GM18873 (cell line): ENCODE data around the gene DAB2IP.

Experiments used
- ATAC-seq: cut with Tn5 transposase; IDR thresholded peaks from one replicate; pipeline ENCODE4 v1.9.1; 2021; ENCODE audit warnings: mild to moderate bottlenecking, moderate library complexity, moderate number of reproducible peaks; ENCODE audit not compliant: unreplicated experiment, low FRiP score

DAB2IP gene

DNA sequence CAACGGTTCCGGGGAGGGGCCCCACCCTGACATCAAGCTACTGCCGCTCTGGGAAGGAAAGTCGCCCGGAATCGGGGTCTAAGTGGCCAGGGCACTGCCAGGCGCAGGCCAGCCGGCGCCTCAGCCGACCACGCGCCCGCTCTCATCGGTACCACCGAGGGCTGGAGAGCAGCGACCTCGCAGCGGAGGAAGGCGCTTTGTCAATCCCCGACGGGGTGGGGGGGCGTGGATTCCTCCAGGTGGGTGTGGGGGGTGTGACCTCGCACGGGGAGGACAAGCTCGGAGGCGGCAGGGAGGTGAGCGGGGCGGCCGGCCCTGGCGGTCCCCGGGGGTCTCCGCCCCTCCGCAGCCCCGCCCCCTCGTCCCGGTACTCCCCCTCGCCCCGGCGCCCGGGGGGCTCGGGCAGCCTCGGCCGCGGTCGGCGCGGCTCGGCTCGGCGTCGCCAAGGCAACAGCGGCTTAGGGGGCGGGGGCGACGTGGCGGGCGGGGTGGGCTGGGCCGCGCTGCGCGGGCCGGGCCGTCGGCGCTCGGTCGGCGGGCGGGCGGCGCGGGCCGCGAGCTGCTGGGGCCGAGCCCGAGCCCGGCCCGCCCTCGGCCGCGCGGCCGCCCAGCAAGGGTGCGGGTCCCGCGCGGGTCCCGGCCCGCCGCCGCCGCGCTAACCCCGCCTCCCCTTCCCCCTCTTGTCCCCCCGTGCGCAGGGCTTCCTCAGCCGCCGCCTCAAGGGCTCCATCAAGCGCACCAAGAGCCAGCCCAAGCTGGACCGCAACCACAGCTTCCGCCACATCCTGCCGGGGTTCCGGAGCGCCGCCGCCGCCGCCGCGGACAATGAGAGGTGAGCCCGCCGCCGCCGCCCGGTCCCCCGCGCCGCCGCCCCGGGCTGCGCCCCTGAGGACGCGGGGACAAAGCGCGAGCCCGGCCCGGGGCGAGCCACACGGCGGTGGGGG lies 47.5 kb downstream of the DAB2IP start:
- no peak for ATAC-seq

GRCh38 chr9:121699571-121700164 lies 48.2 kb downstream of the DAB2IP start:
- ATAC-seq, result no peak

- no peak for ATAC-seq
These were observed 48.9 kb downstream of the DAB2IP start for GRCh38 chr9:121700165-121700831.

DNA sequence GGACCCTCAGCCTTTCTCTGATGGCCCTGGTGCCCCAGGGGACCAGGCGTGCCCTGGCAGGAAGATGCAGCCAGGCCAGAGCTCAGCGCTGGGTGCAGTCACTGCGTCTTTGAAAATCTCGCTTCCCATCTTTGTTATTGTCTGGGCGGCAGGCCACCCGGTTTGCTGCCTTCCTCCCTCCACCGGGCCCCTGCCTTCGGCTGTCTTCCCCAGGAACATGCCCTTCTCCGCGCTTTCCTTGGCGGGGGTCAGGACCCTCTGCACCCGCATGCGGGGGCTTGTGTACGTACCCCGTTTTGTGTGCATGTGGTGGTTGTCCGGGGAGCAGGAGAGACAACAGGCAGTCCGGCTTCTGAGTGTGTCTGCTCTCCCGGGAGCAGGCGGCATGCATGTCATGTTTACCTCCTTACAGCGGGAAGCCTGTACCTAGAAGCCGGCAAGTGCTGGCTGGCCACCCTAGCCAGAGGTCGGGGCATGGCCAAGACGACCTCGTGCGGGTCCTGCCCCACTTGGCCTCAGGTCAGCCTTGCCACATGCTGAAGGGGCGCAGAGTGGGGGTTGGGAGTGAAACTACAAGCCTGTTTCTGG lies 49.5 kb downstream of the DAB2IP start:
- ATAC-seq, result no peak

GRCh38 chr9:121701736-121702261 lies 50.4 kb downstream of the DAB2IP start:
- no peak for ATAC-seq

DNA sequence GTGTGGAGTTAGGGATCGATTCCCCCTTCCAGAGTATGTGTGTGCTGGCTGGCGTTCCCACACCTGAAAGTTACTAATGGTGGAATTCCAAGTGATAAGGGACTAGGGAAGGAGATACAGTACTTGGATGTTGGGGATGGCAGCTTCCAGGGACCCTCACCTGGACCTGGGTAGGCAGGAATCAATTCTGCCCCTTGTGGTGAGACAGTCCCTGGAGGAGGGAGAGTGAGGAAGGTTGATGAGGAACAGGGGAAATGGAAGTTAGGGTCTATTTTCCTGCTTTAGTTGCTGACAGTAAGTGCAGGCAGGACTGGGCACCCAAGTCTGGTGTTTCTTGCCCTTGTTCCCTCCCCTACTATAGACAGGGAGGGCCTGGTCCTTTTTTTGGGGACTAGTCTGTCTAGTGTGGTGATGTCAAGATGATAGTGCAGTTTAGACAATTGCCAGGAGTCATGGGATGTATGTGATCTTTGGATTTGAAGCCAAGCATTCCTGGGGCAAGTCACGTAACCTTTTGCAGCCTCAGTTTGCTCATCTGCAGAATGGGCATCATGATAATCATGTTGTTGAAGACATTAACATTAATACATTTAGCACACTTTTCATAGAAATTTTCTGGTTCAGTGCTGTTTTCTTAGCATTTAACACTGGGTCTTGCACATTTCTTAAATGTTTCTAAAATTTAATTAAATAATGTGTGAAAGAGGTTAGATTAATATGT lies 51.7 kb downstream of the DAB2IP start:
- ATAC-seq, result no peak

DNA sequence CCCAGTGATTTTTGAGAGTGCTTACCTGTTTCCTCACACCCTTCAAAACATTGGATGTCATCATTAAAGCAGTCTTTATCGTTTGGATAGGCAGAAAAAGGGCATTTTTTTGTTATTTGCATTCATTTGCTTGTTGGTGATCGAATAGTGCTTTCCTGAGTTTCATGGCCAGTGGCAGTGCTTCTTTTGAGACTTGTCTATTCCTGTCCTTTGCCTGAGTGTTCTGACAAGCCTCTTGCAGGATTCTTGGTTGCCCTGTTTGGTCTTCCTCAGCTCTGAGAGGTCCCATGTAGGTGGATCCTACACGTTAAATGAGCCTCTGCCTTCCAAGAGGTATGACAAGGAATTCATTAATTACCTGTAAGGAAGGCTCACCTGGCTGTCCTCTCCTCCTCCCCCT lies 52.8 kb downstream of the DAB2IP start:
- ATAC-seq, result no peak

DNA sequence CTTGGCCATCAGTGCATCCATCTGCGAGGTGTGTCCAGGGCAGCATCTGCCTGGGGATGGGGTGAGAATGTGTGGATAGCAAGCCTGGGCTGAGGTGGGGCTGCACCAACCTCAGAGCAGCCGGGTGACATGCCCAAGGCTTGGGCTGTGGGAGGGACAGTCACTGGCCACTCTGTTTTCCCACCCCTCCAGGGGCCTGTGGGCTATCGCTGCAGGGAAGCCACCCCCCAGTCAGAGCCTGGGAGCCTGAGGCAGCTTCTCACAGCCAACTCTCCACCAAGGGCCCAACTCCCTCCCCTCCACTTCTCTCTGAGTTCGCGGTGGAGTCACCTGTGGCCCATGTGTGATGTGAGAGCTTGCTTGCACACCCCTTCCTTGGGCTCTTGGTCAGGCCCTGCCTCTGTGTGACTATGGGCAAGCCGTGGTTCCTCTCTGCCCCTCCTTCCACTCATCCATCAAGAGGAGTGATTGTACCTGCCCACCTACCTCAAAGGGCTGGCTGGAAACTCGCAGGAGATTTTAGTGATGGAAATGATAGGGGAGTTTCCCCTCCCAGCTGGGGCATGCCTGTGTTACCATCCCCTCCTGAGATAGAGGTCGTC lies 54.8 kb downstream of the DAB2IP start:
- ATAC-seq, result no peak

- ATAC-seq, result peak; percentile 91
These were observed 56.3 kb downstream of the DAB2IP start for GRCh38 chr9:121707477-121708424.

DNA sequence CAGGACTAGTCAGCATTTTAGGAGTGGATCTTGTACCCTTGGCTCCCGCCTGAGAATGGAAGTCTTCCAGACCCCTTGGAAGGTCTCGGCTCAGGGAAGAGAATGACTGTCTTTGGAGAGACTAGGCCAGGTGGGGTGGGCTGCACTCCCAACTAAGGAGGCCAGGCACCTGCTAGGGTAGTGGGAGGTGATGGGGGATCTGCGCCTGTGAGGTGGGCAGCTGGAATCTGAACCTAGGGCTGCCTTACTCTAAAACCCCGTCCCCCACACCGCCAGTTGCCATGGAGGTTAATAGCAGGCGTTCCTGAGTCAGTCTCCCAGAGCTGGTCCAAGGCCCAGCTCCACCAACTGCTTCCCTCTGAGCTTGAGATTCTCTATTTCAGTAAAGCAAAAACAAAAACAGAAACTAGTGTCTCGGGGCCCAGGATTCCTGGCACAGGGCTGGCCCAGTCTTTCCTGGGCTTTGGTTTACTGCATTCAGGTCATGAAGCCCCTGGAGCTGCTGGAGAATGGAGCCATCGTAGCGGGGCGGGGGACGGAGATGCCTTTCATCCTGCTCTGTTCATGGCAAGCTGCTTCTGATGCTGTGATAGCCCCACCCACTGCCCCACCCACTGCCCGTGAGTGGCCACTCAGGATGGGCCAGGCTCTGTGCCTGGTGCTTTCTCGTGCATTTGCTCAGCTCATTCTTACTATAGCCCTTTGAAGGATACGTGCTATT lies 57.5 kb downstream of the DAB2IP start:
- ATAC-seq, result no peak

DNA sequence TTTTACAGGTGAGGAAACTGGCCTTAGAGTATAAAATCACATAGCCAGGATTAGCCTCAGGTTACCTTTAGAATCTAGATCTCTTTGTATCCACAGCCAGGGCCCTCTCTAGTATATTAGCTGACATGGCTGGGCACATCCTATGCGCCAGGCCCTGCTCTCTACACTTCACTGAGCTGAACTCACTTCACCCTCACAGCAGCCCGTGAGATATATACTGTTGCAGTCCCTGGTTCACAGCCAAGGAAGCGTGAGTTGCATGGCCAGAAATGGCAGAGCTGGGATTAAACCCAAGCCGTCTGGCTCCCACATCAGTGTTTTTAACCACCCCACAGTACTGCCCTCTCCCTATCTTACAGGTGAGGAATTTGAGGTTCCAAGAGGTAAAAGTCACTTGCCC lies 58.4 kb downstream of the DAB2IP start:
- no peak for ATAC-seq

DNA sequence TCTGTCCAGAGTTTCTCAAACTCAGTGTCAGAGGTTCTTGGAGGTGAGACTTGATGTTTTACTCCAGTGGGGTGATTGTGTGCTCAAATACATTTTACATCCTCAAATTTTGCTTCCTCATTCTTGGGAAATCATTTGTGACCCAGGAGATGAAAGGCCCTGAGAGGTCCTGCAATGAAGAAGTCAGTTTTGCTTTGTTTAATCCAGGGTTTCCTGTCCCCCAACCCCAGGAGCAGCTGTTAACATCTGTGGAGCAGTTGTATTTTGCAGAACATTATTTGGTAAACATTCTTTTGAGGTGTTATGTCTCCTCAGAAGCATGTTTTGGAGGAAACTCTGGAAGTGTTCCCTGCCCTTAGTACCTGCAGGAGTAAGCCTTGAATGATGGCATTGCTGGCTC lies 59.8 kb downstream of the DAB2IP start:
- no peak for ATAC-seq

DNA sequence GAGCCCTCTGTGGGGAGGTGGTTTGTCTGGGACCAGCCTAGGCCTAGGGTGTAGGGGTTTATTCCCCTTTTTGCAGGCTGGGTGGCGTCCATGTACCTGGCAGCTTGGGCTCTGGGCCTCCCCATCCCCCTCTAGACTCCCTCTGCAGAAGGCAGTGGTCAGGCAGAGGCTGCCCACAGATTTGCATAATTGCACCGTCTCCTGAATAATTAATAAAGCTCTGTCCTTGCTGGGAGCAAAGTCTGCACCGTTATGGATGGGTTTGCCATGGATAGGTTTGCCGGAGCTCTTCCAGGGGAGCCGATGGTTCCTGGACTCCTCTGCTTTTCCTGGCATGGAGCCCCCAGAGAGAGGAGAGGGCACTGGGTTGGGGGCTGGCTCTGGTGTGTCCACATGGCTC lies 60.4 kb downstream of the DAB2IP start:
- ATAC-seq, result no peak

DNA sequence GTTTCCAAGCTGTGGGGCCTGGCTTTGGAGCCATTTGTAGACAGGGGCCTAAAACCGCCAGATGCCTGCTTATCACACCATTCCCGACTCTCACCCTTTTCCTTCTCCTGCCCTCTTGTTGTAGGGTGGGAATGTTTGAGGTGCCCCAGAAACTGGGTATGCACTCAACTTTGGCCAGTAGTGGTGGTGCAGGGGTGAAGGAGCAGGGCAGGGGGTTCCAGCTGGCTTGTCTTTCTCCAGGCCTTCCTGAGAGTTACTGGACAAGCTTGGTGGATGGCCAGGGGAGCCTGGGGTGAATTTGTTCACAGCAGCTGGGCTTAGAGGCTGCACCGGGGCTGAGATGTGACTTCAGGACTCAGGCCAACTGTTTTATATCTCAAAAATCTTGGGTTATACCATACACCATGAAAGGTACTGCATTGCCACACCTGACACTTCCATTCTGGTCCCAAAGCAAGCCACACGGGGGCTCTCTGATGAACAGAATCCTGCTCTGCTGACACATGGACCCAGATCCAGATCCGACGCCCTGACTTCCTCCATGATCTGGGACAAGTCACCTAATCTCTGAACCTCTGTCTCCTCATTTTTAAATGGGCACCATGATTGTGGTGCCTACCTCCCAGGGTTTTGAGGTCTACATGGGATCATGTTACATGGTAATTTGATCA lies 62.1 kb downstream of the DAB2IP start:
- ATAC-seq, result no peak

- no peak for ATAC-seq
These were observed 62.8 kb downstream of the DAB2IP start for GRCh38 chr9:121714075-121714705.

GRCh38 chr9:121714873-121715272 lies 63.4 kb downstream of the DAB2IP start:
- no peak for ATAC-seq
